Islet of Langerhans (tissue), 1 donor: ENCODE measurements around the gene SLC16A10.
"Not testable (repeated sequence)": the region's sequence is repeated elsewhere in the genome, so short reads cannot be mapped to it uniquely, and the experiment has no call there.

Experiments used
- FAIRE-seq: peaks from one replicate; lab custom pipeline; 2011; peaks lifted over from hg19 to GRCh38; lab: Jason Lieb, UNC

SLC16A10 gene

GRCh38 chr6:111132669-111133068, 45.4 kb downstream of the SLC16A10 start:
- not testable (repeated sequence) for FAIRE-seq

GRCh38 chr6:111134236-111134869, 47.0 kb downstream of the SLC16A10 start:
- not testable (repeated sequence) for FAIRE-seq

- FAIRE-seq: not testable (repeated sequence)
Observed at GRCh38 chr6:111137489-111138093, 50.3 kb downstream of the SLC16A10 start.

DNA sequence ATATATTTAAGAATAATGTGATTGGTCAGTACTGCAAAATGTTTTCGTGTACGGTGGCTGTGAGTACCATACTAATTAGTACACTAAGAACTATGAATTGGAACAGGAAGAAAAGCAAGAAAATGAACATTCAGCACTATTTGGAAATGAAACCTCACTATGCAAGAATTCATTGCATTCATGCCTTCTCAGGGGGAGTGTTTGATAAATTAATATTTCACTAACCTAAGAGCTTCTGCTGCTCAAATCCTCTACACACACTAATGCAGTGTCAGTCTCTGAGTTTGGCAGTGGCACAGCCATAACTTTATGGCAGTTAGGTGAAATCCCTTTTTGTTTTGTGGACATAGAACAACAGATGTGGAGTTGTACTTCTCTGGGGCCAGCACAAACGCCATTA, 60.1 kb downstream of the SLC16A10 start:
- no peak for FAIRE-seq

GRCh38 chr6:111148110-111148509, 60.8 kb downstream of the SLC16A10 start:
- no peak for FAIRE-seq

DNA sequence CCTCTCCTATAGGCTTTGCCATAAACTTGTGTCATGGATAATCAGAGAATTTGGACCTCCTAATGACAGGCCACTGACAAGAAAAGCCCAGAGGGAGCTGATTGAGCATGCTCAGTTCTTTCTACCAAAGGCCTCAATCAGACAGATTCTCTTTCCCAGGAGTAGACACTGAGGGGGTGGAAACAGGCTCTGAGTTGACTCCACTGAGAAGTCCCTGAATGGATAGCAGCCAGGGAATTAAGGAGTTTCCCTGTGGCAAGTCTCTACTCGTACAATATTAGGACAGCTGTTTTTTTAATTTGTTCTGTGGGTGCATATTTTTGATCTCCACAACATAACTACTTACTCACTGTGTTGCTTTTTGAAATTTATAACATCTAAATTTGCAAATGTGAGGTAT, 63.3 kb downstream of the SLC16A10 start:
- FAIRE-seq: no peak

DNA sequence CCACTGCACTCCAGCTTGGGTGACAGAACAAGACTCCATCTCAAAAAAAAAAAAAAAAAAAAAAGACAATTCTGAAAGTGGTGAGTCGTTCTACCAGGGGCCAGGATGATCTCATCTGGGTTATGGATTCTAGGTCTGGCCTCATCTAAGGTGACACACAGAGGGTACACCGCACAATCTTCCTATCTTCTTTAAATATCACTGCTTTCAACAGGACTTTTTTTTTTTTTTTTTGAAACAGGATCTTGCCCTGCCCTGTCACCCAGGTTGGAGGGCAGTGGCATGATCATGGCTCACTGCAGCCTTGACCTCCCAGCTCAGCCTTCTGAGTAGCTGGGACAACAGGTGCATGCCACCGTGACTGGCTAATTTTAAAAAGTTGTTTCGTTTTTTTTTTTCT, 67.7 kb downstream of the SLC16A10 start:
- FAIRE-seq: no peak

GRCh38 chr6:111157412-111157811, 70.1 kb downstream of the SLC16A10 start:
- FAIRE-seq: no peak

- FAIRE-seq: peak; percentile 81
Observed at GRCh38 chr6:111159633-111160032, 72.3 kb downstream of the SLC16A10 start.

DNA sequence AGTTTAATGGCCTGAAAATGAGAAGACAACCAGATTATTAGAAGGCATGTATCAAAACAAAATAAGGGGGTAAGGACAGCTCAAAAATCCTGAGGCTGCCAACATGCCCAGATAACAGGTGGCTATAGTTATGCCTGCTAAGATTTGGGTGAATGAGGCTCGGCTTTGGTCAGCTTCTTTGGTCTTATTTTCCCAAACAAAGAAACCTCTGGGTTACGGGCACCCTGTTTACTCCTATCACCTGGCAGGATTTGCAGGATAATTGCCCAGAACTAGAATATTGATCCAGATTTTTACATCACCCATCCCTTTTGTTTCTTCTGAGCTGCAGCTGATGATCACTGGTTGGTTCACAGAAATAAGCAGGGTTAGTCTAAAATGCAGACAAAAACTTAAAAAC, 74.3 kb downstream of the SLC16A10 start:
- FAIRE-seq: no peak

DNA sequence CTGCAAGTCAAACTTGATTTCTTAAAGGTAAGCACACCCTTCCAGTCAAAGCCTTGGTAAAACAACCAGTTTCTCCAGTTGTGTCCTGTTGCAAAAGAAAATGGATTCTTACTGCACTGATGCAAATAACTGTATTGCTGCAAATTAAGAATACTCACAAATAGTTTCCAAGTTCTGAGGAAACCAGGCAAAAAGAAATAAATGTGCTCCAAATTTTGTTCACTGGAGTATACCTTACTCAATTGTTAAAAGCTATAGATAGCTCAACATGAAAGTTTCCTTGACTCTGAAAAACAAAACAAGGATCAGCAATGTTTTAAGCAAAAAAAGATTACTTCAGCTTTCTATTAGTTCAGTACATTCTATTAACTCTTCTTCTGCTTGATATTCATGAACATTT, 75.2 kb downstream of the SLC16A10 start:
- no peak for FAIRE-seq

- FAIRE-seq: no peak
Observed at GRCh38 chr6:111171577-111172400, 84.5 kb downstream of the SLC16A10 start.

DNA sequence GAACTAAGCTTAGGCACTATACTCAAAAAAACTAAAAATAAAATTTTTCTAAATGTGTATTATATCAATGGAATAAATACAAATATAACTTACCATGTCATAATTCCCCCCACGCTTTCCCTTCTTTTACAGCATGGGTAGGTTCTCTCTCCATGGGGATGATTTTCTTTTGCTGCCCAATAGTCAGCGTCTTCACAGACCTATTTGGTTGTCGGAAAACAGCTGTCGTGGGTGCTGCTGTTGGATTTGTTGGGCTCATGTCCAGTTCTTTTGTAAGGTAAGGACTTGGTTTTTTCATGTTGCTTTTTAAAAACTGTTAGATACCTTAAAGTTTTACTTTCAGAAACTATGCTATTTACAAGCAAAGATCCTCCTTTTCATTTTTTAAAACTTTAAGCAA, 85.3 kb downstream of the SLC16A10 start:
- FAIRE-seq: no peak

DNA sequence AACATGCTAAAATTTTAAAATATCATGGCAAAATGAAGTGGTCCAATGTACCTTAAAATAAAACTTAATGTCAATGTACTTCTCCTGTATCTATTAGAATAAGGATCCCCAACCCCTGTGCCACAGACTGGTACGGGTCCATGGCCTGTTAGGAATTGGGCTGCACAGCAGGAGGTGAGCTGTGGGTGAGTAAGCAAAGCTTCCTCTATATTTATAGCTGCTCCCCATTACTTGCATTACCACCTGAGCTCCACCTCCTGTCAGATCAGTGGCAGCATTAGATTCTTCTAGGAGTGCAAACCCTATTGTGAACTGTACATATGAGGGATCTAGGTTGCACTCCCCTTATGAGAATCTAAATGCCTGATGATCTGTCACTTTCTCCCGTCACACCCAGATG, 86.0 kb downstream of the SLC16A10 start:
- FAIRE-seq: no peak

GRCh38 chr6:111173946-111174345, 86.6 kb downstream of the SLC16A10 start:
- no peak for FAIRE-seq

DNA sequence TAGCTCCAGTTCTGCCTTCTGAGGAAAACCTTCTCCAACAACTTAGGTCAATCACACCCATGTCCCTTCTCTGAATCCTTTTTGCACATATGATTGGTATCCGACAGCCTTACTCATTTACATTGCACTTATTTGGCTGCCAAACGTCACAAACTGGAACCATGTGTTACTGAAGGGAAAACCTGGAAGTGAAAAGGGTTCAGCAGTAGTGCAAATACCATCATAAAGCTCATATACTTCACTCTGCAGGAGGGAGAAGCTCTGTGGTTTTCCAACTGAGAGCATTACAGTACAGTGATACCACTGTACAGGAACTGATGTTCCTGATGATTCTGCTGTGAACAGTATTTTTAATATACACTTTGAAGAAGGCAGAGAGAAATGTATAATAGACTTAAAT, 87.8 kb downstream of the SLC16A10 start:
- FAIRE-seq: no peak

GRCh38 chr6:111176038-111176759, 88.9 kb downstream of the SLC16A10 start:
- no peak for FAIRE-seq

DNA sequence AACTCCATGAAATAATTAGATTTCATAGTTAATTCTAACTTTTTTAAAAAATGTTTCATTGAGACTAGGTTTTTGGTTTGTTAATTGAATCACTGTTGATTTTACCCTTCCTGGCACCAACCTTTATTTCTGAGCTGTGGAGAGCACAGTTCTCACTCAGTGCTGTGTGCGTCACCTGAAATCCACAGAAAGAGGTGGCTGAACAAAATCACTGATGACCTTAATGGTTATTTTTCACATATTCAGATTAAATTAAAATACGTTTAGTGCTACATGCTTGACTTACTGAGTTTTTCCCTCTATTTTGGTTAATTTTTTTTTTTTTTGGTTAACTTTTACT, 89.4 kb downstream of the SLC16A10 start:
- FAIRE-seq: no peak

DNA sequence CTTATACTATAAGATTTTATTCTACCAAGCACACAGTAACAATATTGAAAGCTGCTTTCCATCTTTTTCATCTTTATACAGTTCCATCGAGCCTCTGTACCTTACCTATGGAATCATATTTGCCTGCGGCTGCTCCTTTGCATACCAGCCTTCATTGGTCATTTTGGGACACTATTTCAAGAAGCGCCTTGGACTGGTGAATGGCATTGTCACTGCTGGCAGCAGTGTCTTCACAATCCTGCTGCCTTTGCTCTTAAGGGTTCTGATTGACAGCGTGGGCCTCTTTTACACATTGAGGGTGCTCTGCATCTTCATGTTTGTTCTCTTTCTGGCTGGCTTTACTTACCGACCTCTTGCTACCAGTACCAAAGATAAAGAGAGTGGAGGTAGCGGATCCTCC, 89.8 kb downstream of the SLC16A10 start:
- no peak for FAIRE-seq

DNA sequence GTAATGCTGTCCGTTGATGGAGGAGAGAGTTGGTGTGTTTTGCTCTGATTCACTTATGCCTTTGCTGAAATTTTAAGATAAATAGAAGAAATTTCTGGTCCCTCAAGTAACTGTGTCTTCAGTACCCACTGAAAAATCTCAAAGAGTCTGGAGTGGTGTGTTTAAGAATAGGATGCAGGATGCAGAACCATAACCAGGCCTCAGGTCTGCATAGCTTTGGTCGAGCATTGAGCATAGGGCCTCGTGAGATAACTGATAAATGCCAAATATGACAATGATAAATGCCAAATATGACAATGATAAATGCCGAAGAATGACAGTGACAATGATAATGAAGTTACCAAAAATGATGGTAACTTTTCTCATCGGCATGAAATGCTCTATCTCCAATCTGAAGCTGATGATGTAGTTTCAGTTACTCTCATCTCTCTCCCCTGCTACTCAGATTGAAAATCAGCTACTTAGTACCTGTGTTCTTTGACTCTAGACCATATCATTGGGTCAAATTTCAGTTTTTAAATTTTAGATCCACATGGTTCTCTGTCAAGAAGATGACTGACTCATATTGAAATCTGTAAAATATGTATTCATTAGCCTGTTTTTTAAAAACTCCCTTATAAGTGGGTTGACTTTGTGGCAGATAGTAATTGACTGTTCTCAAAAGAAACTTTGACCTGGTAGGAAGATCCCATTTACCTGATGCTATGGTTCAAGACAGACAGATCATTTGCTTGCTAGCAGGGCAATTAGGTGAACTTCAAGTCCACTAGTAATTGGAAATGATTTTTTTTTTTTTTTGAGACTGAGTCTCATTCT, 96.6 kb downstream of the SLC16A10 start:
- no peak for FAIRE-seq

GRCh38 chr6:111184827-111185532, 97.7 kb downstream of the SLC16A10 start:
- FAIRE-seq: no peak
